Naive thymus-derived CD4-positive, alpha-beta T cell (primary cell): Measurements from ENCODE around the gene GRIP1. TPM values are rescaled to one million over a fixed set of nuclear protein-coding genes. Genes with fewer than 3 reads are reported as not detected.

Experiments used
- ATAC-seq: fragments of 150-1000 bp; cut with Tn5 transposase; 2 replicates; pipeline ENCODE4 v1.10.0; 2021; ENCODE audit warnings: mild to moderate bottlenecking, moderate library complexity
- CTCF ChIA-PET: fragments of 350-600 bp; sonication (Branson Sonifier 250); formaldehyde crosslinking; loops from one replicate; lab custom pipeline; 2021; ENCODE audit warnings: antibody characterized with exemption; lab: Charles Lee
- POLR2A ChIA-PET: fragments of 350-600 bp; sonication (Branson Sonifier 250); formaldehyde crosslinking; loops from one replicate; lab custom pipeline; 2021; ENCODE audit warnings: antibody characterized with exemption, inconsistent platforms; lab: Charles Lee
- DNase-seq, 9 donors: peaks; one replicate each; pipeline versions ENCODE4 v3.0.0 to v3.0.0-alpha.2; 2020 to 2022; ENCODE audit warnings: mixed read lengths in 1 of 9
- H3K27ac ChIP-seq: one replicate; pipeline ENCODE4 v1.7.0; 2013; ENCODE audit warnings: mild to moderate bottlenecking, low read depth, low read length, moderate library complexity
- H3K27me3 ChIP-seq, 2 donors: one replicate each; pipeline ENCODE4 v1.7.0; 2013; ENCODE audit warnings: low read length in 2 of 2, mild to moderate bottlenecking in 2 of 2, moderate library complexity in 2 of 2; ENCODE audit not compliant: control insufficient read depth in 2 of 2, insufficient read depth in 2 of 2
- H3K36me3 ChIP-seq, 3 experiments: 1 replicate in 2 of 3; 2 replicates in 1 of 3; pipeline ENCODE4 v1.7.0; 2013; ENCODE audit warnings: low read length in 3 of 3, mild to moderate bottlenecking in 3 of 3, moderate library complexity in 1 of 3; ENCODE audit not compliant: insufficient read depth in 3 of 3, control insufficient read depth in 2 of 3
- H3K4me1 ChIP-seq, 2 donors: one replicate each; pipeline ENCODE4 v1.7.0; 2013; ENCODE audit warnings: low read length in 2 of 2, mild to moderate bottlenecking in 2 of 2, moderate library complexity in 1 of 2; ENCODE audit not compliant: control insufficient read depth in 2 of 2, insufficient read depth in 2 of 2
- H3K4me3 ChIP-seq: 2 replicates; pipeline ENCODE4 v1.7.0; 2013; ENCODE audit warnings: mild to moderate bottlenecking, low read length
- H3K9me3 ChIP-seq, 3 experiments: 1 replicate in 2 of 3; 2 replicates in 1 of 3; pipeline ENCODE4 v1.7.0; 2013; ENCODE audit warnings: low read length in 3 of 3; ENCODE audit not compliant: control insufficient read depth in 2 of 3
- H3K27ac Mint-ChIP-seq, 9 donors: one replicate each; pipeline ENCODE4 v1.8.0; 2020 to 2022; ENCODE audit warnings: mixed read lengths in 9 of 9, mild to moderate bottlenecking in 8 of 9, moderate library complexity in 5 of 9, inconsistent platforms in 2 of 9
- H3K27me3 Mint-ChIP-seq, 5 donors: one replicate each; pipeline ENCODE4 v1.8.0; 2021 to 2022; ENCODE audit warnings: mixed read lengths in 5 of 5, mild to moderate bottlenecking in 1 of 5
- H3K36me3 Mint-ChIP-seq, 5 donors: one replicate each; pipeline ENCODE4 v1.8.0; 2020 to 2022; ENCODE audit warnings: mixed read lengths in 5 of 5, mild to moderate bottlenecking in 3 of 5, inconsistent platforms in 1 of 5
- H3K4me1 Mint-ChIP-seq, 7 donors: one replicate each; pipeline ENCODE4 v1.8.0; 2020 to 2022; ENCODE audit warnings: mixed read lengths in 7 of 7, mild to moderate bottlenecking in 3 of 7, inconsistent platforms in 1 of 7
- H3K4me3 Mint-ChIP-seq, 10 donors: one replicate each; pipeline ENCODE4 v1.8.0; 2020 to 2022; ENCODE audit warnings: mild to moderate bottlenecking in 10 of 10, mixed read lengths in 10 of 10, moderate library complexity in 6 of 10, inconsistent platforms in 2 of 10
- H3K9me3 Mint-ChIP-seq, 11 donors: one replicate each; pipeline ENCODE4 v1.8.0; 2020 to 2022; ENCODE audit warnings: mixed read lengths in 11 of 11, mild to moderate bottlenecking in 4 of 11, inconsistent platforms in 1 of 11, moderate library complexity in 1 of 11
- intact Hi-C, 2 donors: fragments of 100-400 bp; cut with micrococcal nuclease; formaldehyde crosslinking; loops; one replicate each; pipeline ENCODE4 v1.15.1; 2023
- polyA plus RNA-seq, 2 donors: library from polyadenylated mRNA; unstranded; fragments of 300-500 nt; fragmentation: Illumina TruSeq; gene quantifications; one replicate each; pipeline ENCODE4 v1.2.3, GENCODE V29; 2021
- total RNA-seq, 6 experiments: library from RNA in 5 of 6; stranded (reverse) in 5 of 6; gene quantifications; 1 replicate in 5 of 6; 2 replicates in 1 of 6; pipeline ENCODE4 v1.2.3 and lab custom pipeline; 2021 to 2026

Gene GRIP1
- total and polyA plus RNA-seq, 7 experiments from 2014 or later, result 0.25 to 6.5 (median 3.1) TPM

GRCh38 chr12:66538970-66539369 is 139.9 kb downstream of the GRIP1 start:
- ChIA-PET CTCF (no interaction called here), POLR2A (no interaction called here)
- Histone ChIP-seq H3K27me3 (no peaks in the 10 kb centered on the region), H3K4me3 (no peak overlapping the region), H3K27ac (no peak overlapping the region), H3K4me1 (no peaks in the 10 kb centered on the region), H3K36me3 (no peaks in the 10 kb centered on the region), H3K9me3 (no peaks in the 10 kb centered on the region)
- no peak overlapping the region for H3K27ac Mint-ChIP-seq
- intact Hi-C loops, result no loop called here
- H3K36me3 Mint-ChIP-seq, result peaks cover 0 to 15% (median 0%) of the 10 kb centered on the region in 5 donors
- peaks cover 0 to 2% (median 0%) of the 10 kb centered on the region in 11 donors for H3K9me3 Mint-ChIP-seq
- no peak for DNase-seq
- ATAC-seq, result no peak
- no peak overlapping the region for H3K4me3 Mint-ChIP-seq
- H3K4me1 Mint-ChIP-seq, result no peaks in the 10 kb centered on the region
- peaks cover 0 to under 1% (median 0%) of the 10 kb centered on the region in 5 donors for H3K27me3 Mint-ChIP-seq

- intact Hi-C loops, result no loop called here
- Histone ChIP-seq H3K36me3 (no peaks in the 10 kb centered on the region), H3K4me1 (no peaks in the 10 kb centered on the region), H3K9me3 (no peaks in the 10 kb centered on the region), H3K27ac (no peak overlapping the region), H3K4me3 (no peak overlapping the region), H3K27me3 (no peaks in the 10 kb centered on the region)
- peaks cover 0 to 15% (median 0%) of the 10 kb centered on the region in 5 donors for H3K36me3 Mint-ChIP-seq
- H3K9me3 Mint-ChIP-seq, result peaks cover 0 to 2% (median 0%) of the 10 kb centered on the region in 11 donors
- no peak overlapping the region for H3K27ac Mint-ChIP-seq
- ChIA-PET POLR2A (no interaction called here), CTCF (no interaction called here)
- no peaks in the 10 kb centered on the region for H3K4me1 Mint-ChIP-seq
- ATAC-seq (no peak), DNase-seq (no peak)
- no peaks in the 10 kb centered on the region for H3K27me3 Mint-ChIP-seq
- no peak overlapping the region for H3K4me3 Mint-ChIP-seq
These were observed 141.0 kb downstream of the GRIP1 start for GRCh38 chr12:66537876-66538275.

GRCh38 chr12:66533767-66534166 is 145.1 kb downstream of the GRIP1 start:
- H3K4me3 ChIP-seq, result no peak overlapping the region
- DNase-seq, result no peak
- Mint-ChIP-seq H3K4me3 (no peak overlapping the region), H3K27me3 (no peaks in the 10 kb centered on the region), H3K27ac (no peak overlapping the region), H3K9me3 (peaks cover 0 to 6% (median 0%) of the 10 kb centered on the region in 11 donors), H3K36me3 (peaks cover 0 to 12% (median 7%) of the 10 kb centered on the region in 5 donors), H3K4me1 (no peaks in the 10 kb centered on the region)
- no peak for ATAC-seq
- no peaks in the 10 kb centered on the region for H3K9me3 ChIP-seq
- H3K4me1 ChIP-seq, result no peaks in the 10 kb centered on the region
- H3K27me3 ChIP-seq, result no peaks in the 10 kb centered on the region
- intact Hi-C loops, result no loop called here
- POLR2A ChIA-PET, result no interaction called here
- H3K27ac ChIP-seq, result no peak overlapping the region
- CTCF ChIA-PET, result interaction anchor here (0.5 kb wide), 1 partner anchor 1470 kb away, joined by 3 read pairs; no protein-coding TSS in a partner anchor
- H3K36me3 ChIP-seq, result no peaks in the 10 kb centered on the region

- Mint-ChIP-seq H3K27me3 (no peaks in the 10 kb centered on the region), H3K4me3 (no peak overlapping the region), H3K36me3 (peaks cover 0 to 21% (median 14%) of the 10 kb centered on the region in 5 donors), H3K4me1 (no peaks in the 10 kb centered on the region), H3K27ac (no peak overlapping the region), H3K9me3 (peaks cover 0 to 18% (median 4%) of the 10 kb centered on the region in 11 donors)
- H3K9me3 ChIP-seq, result no peaks in the 10 kb centered on the region
- no peak overlapping the region for H3K4me3 ChIP-seq
- intact Hi-C loops, result no loop called here
- DNase-seq, result no peak
- no peaks in the 10 kb centered on the region for H3K36me3 ChIP-seq
- H3K27ac ChIP-seq, result no peak overlapping the region
- H3K4me1 ChIP-seq, result no peaks in the 10 kb centered on the region
- POLR2A ChIA-PET, result no interaction called here
- ATAC-seq, result no peak
- CTCF ChIA-PET, result no interaction called here
- no peaks in the 10 kb centered on the region for H3K27me3 ChIP-seq
These were observed 147.1 kb downstream of the GRIP1 start for GRCh38 chr12:66531766-66532165.

GRCh38 chr12:66529934-66530333 is 148.9 kb downstream of the GRIP1 start:
- H3K36me3 Mint-ChIP-seq, result peaks cover 0 to 21% (median 16%) of the 10 kb centered on the region in 5 donors
- no peak overlapping the region for H3K4me3 Mint-ChIP-seq
- H3K27me3 ChIP-seq, result no peaks in the 10 kb centered on the region
- no peak overlapping the region for H3K27ac Mint-ChIP-seq
- POLR2A ChIA-PET, result no interaction called here
- no peak overlapping the region for H3K4me3 ChIP-seq
- ATAC-seq, result no peak
- peaks cover 0 to 18% (median 4%) of the 10 kb centered on the region in 11 donors for H3K9me3 Mint-ChIP-seq
- intact Hi-C loops, result no loop called here
- CTCF ChIA-PET, result no interaction called here
- H3K36me3 ChIP-seq, result no peaks in the 10 kb centered on the region
- H3K9me3 ChIP-seq, result no peaks in the 10 kb centered on the region
- no peaks in the 10 kb centered on the region for H3K4me1 ChIP-seq
- no peaks in the 10 kb centered on the region for H3K27me3 Mint-ChIP-seq
- H3K4me1 Mint-ChIP-seq, result no peaks in the 10 kb centered on the region
- no peak overlapping the region for H3K27ac ChIP-seq
- no peak for DNase-seq

- H3K4me1 ChIP-seq, result no peaks in the 10 kb centered on the region
- H3K4me1 Mint-ChIP-seq, result no peaks in the 10 kb centered on the region
- H3K27ac ChIP-seq, result no peak overlapping the region
- DNase-seq (no peak), ATAC-seq (no peak)
- peaks cover 0 to 4% (median 0%) of the 10 kb centered on the region in 11 donors for H3K9me3 Mint-ChIP-seq
- no peaks in the 10 kb centered on the region for H3K9me3 ChIP-seq
- no peak overlapping the region for H3K4me3 Mint-ChIP-seq
- no peaks in the 10 kb centered on the region for H3K27me3 ChIP-seq
- H3K27ac Mint-ChIP-seq, result no peak overlapping the region
- H3K36me3 Mint-ChIP-seq, result peaks cover 0 to 6% (median 0%) of the 10 kb centered on the region in 5 donors
- ChIA-PET CTCF (no interaction called here), POLR2A (no interaction called here)
- H3K27me3 Mint-ChIP-seq, result peaks cover 0 to 6% (median 0%) of the 10 kb centered on the region in 5 donors
- H3K36me3 ChIP-seq, result no peaks in the 10 kb centered on the region
- no peak overlapping the region for H3K4me3 ChIP-seq
- intact Hi-C loops, result no loop called here
These were observed 162.3 kb downstream of the GRIP1 start for GRCh38 chr12:66516561-66516960.

- Histone ChIP-seq H3K36me3 (no peaks in the 10 kb centered on the region), H3K9me3 (no peaks in the 10 kb centered on the region), H3K27ac (no peak overlapping the region), H3K27me3 (no peaks in the 10 kb centered on the region), H3K4me1 (no peaks in the 10 kb centered on the region), H3K4me3 (no peak overlapping the region)
- Mint-ChIP-seq H3K27me3 (peaks cover 0 to 6% (median 0%) of the 10 kb centered on the region in 5 donors), H3K36me3 (peaks cover 0 to 10% (median 0%) of the 10 kb centered on the region in 5 donors), H3K4me1 (no peaks in the 10 kb centered on the region), H3K9me3 (peaks cover 0 to 5% (median under 1%) of the 10 kb centered on the region in 11 donors), H3K27ac (no peak overlapping the region), H3K4me3 (no peak overlapping the region)
- CTCF ChIA-PET, result no interaction called here
- POLR2A ChIA-PET, result no interaction called here
- ATAC-seq (no peak), DNase-seq (no peak)
- intact Hi-C loops, result no loop called here
These were observed 162.7 kb downstream of the GRIP1 start for GRCh38 chr12:66516133-66516532.
